A673 (cell line): ENCODE data around the gene ANOS1. TPM values are rescaled to one million over a fixed set of nuclear protein-coding genes. Genes with fewer than 3 reads are reported as not detected.

Experiments used
- BruUV-seq: library from RNA; stranded (reverse); fragments of 400-500 nt; replicated peaks from 2 replicates; lab custom pipeline; 2021; lab: Mats Ljungman, UMichigan
- CTCF ChIA-PET: fragments of 300-600 bp; sonication (Branson Sonifier 250); formaldehyde crosslinking; loops from one replicate; lab custom pipeline; 2022; ENCODE audit warnings: antibody characterized with exemption; lab: Charles Lee
- POLR2A ChIA-PET: fragments of 300-600 bp; sonication (Branson Sonifier 250); formaldehyde crosslinking; loops from one replicate; lab custom pipeline; 2022; ENCODE audit warnings: antibody characterized with exemption; ENCODE audit not compliant: low non-redundant PET; lab: Charles Lee
- DNase-seq: peaks from one replicate; pipeline ENCODE4 v3.0.0-alpha.2; 2015; ENCODE audit warnings: low spot score
- H3K27ac ChIP-seq: fragments of 200-600 bp; sonication (generic); 2 replicates; pipeline ENCODE4 v1.5.1; 2016; ENCODE audit warnings: mixed run types, low read depth, mild to moderate bottlenecking, mixed read lengths, antibody characterized with exemption, low read length; ENCODE audit not compliant: poor library complexity, severe bottlenecking
- H3K27me3 ChIP-seq: fragments of 200-600 bp; sonication (generic); replicated peaks from 2 replicates; pipeline ENCODE4 v1.6.1; 2017; ENCODE audit warnings: mixed run types, low read depth, mild to moderate bottlenecking, mixed read lengths, antibody characterized with exemption, low read length; ENCODE audit not compliant: insufficient read depth, poor library complexity
- H3K36me3 ChIP-seq: fragments of 200-600 bp; sonication (generic); 2 replicates; pipeline ENCODE4 v1.6.1; 2016; ENCODE audit warnings: mixed run types, mild to moderate bottlenecking, mixed read lengths, antibody characterized with exemption, low read length; ENCODE audit not compliant: insufficient read depth, poor library complexity, severe bottlenecking
- H3K4me1 ChIP-seq: fragments of 200-600 bp; sonication (generic); 2 replicates; pipeline ENCODE4 v1.6.1; 2017; ENCODE audit warnings: mixed run types, mild to moderate bottlenecking, mixed read lengths, antibody characterized with exemption, low read length; ENCODE audit not compliant: insufficient read depth, poor library complexity, severe bottlenecking
- H3K4me3 ChIP-seq: fragments of 200-600 bp; sonication (generic); 2 replicates; pipeline ENCODE4 v1.5.1; 2016; ENCODE audit warnings: low read depth, mixed run types, mild to moderate bottlenecking, mixed read lengths, low read length; ENCODE audit not compliant: poor library complexity, severe bottlenecking
- H3K9me3 ChIP-seq: fragments of 200-600 bp; sonication (generic); 2 replicates; pipeline ENCODE4 v1.6.1; 2016; ENCODE audit warnings: mixed run types, low read depth, mild to moderate bottlenecking, mixed read lengths, antibody characterized with exemption, low read length; ENCODE audit not compliant: poor library complexity, severe bottlenecking
- CTCF ChIP-seq: fragments of 300-800, 200-600 bp; sonication (generic); conservative IDR thresholded peaks from 2 replicates; pipeline ENCODE4 v1.5.1; 2017; ENCODE audit warnings: low read depth, mild to moderate bottlenecking, antibody characterized with exemption, low read length, moderate library complexity, mixed read lengths
- EZH2 ChIP-seq: fragments of 200-600 bp; sonication (generic); IDR thresholded peaks from 2 replicates; pipeline ENCODE4 v1.6.1; 2017; ENCODE audit warnings: borderline replicate concordance, low read depth, mild to moderate bottlenecking, mixed read lengths, antibody characterized with exemption, low read length; ENCODE audit not compliant: poor library complexity, severe bottlenecking
- intact Hi-C: fragments of 100-400 bp; cut with micrococcal nuclease; formaldehyde crosslinking; loops from one replicate; pipeline ENCODE4 v1.10.0; 2022; ENCODE audit not compliant: unreplicated experiment
- total RNA-seq: library from RNA; stranded (reverse); gene quantifications from 2 replicates; pipeline ENCODE4 v1.2.3, GENCODE V29; 2021

Gene ANOS1
- total RNA-seq, 1 experiment from 2014 or later: 0.06 TPM

- H3K27ac ChIP-seq: no peak overlapping the region
- no peaks in the 10 kb centered on the region for H3K27me3 ChIP-seq
- DNase-seq: no peak
- ChIA-PET CTCF (no interaction called here), POLR2A (no interaction called here)
- intact Hi-C loops: no loop called here
- H3K4me1 ChIP-seq: no peaks in the 10 kb centered on the region
- no peaks in the 10 kb centered on the region for H3K9me3 ChIP-seq
- H3K36me3 ChIP-seq: no peaks in the 10 kb centered on the region
- no peak overlapping the region for H3K4me3 ChIP-seq
- no TSS peak for BruUV-seq
- TF ChIP-seq CTCF (no peak), EZH2 (no peak)
Measured at GRCh38 chrX:8720136-8720535, 11.8 kb downstream of the ANOS1 start.

DNA sequence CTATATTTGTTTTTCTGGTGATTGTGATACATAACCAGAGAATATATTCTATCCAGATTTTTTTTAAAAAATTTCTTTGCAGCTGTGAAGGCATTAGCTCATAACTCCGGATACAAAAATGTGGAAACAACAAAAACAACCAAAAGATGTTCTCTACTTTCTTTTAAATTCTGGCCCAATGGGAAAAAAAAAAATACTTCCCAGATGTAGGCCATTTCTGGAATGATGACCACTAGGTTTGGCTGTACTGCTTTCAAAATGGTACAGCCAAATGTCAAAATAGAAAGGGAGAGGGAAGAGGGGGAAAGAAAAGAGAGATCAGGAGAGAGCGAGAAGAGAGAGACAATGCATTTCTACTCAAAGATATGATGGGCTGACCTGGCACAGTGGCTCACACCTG is 14.6 kb downstream of the ANOS1 start:
- TF ChIP-seq CTCF (no peak), EZH2 (no peak)
- Histone ChIP-seq H3K27me3 (no peaks in the 10 kb centered on the region), H3K9me3 (no peaks in the 10 kb centered on the region), H3K4me1 (no peaks in the 10 kb centered on the region), H3K4me3 (no peak overlapping the region), H3K36me3 (no peaks in the 10 kb centered on the region), H3K27ac (no peak overlapping the region)
- intact Hi-C loops: no loop called here
- BruUV-seq: no TSS peak
- DNase-seq: no peak
- ChIA-PET CTCF (no interaction called here), POLR2A (no interaction called here)

DNA sequence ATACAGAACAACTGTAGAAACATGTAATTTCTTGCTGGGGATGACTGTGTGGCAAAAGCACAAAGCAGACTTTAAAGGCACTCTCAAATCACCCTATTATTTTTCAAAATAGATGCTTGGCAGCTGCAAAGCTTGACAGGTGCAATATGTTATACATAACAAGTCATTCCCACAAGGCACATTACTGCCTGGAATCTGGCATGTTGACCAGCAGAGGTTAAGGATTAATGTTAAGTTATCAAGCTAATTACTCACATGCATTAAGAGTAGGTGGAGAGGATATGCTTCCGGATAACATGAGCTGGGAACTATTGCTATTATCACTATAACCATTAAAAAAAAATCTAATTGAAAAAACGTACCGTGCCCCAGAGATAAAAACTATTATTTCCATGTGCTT is 17.8 kb downstream of the ANOS1 start:
- DNase-seq: no peak
- Histone ChIP-seq H3K27me3 (no peaks in the 10 kb centered on the region), H3K27ac (no peak overlapping the region), H3K36me3 (no peaks in the 10 kb centered on the region), H3K9me3 (no peaks in the 10 kb centered on the region), H3K4me1 (no peaks in the 10 kb centered on the region), H3K4me3 (no peak overlapping the region)
- intact Hi-C loops: no loop called here
- no TSS peak for BruUV-seq
- ChIA-PET CTCF (no interaction called here), POLR2A (no interaction called here)
- TF ChIP-seq CTCF: no peak
- TF ChIP-seq EZH2: no peak
